Stomach (tissue), 4 donors: Measurements from ENCODE around the gene RNF166.

Experiments
- EP300 ChIP-seq: sonication (generic); formaldehyde crosslinking; IDR thresholded peaks from one replicate; pipeline ENCODE4 v1.6.1; 2017; ENCODE audit warnings: antibody characterized with exemption
- POLR2A ChIP-seq, 4 donors: fragments of 450-650 bp; IDR thresholded peaks; one replicate each; pipeline ENCODE4 v1.6.1; 2016; ENCODE audit warnings: antibody characterized with exemption in 4 of 4, control low read depth in 2 of 4, mild to moderate bottlenecking in 1 of 4, moderate library complexity in 1 of 4
- POLR2AphosphoS5 ChIP-seq, 3 donors: sonication (generic); formaldehyde crosslinking; IDR thresholded peaks; one replicate each; pipeline ENCODE4 v1.6.1; 2016; ENCODE audit warnings: antibody characterized with exemption in 3 of 3
- TF ChIP-seq, protein P1 (sequence below), 7 experiments: fragments of 450-650 bp in 4 of 7; fragments of 200-600 bp in 3 of 7; sonication (generic) in 3 of 7; IDR thresholded peaks; one replicate each; pipeline ENCODE4 v1.5.1; 2016 to 2019; ENCODE audit warnings: antibody characterized with exemption in 7 of 7, control low read depth in 2 of 7, mild to moderate bottlenecking in 1 of 7

DNA sequence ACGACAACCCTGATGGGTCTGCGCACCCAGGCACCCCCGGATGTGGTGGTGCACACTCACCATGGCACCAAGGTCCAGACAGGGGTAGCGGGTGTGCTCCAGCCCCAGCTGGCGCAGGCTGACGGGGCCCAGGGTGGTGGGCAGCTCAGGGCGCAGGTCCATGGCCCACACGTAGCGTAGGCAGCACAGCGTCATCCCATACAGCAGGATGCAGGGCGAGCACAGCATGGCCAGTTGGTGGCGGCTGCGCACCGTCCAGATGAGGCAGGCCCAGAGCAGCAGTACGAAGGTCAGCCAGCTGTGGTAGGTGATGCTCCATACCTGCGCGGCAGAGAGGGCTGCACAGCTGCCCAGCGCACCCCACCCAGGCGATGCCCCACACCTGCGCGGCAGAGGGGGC lies 29.9 kb upstream of the RNF166 start:
- TF ChIP-seq, protein P1, sequence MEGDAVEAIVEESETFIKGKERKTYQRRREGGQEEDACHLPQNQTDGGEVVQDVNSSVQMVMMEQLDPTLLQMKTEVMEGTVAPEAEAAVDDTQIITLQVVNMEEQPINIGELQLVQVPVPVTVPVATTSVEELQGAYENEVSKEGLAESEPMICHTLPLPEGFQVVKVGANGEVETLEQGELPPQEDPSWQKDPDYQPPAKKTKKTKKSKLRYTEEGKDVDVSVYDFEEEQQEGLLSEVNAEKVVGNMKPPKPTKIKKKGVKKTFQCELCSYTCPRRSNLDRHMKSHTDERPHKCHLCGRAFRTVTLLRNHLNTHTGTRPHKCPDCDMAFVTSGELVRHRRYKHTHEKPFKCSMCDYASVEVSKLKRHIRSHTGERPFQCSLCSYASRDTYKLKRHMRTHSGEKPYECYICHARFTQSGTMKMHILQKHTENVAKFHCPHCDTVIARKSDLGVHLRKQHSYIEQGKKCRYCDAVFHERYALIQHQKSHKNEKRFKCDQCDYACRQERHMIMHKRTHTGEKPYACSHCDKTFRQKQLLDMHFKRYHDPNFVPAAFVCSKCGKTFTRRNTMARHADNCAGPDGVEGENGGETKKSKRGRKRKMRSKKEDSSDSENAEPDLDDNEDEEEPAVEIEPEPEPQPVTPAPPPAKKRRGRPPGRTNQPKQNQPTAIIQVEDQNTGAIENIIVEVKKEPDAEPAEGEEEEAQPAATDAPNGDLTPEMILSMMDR (IDR thresholded peaks at IDR 0.05), result no peak
- no peak for TF ChIP-seq EP300
- TF ChIP-seq POLR2AphosphoS5 (IDR thresholded peaks at IDR 0.05), result no peak
- TF ChIP-seq POLR2A (IDR thresholded peaks at IDR 0.05), result no peak
